Breast epithelium (tissue), 4 donors: ENCODE measurements around the gene PRRC2C. TPM values are rescaled to one million over a fixed set of nuclear protein-coding genes. Genes with fewer than 3 reads are reported as not detected.

Source experiments
- DNase-seq, 2 donors: peaks; one replicate each; pipeline ENCODE4 v3.0.0-alpha.2; 2019; ENCODE audit warnings: low spot score in 2 of 2
- H3K27ac ChIP-seq, 2 donors: fragments of 200-600 bp; sonication (generic) in 1 of 2; one replicate each; pipeline ENCODE4 v1.5.1; 2016 to 2019; ENCODE audit warnings: mild to moderate bottlenecking in 1 of 2
- H3K27me3 ChIP-seq, 2 donors: fragments of 200-600 bp; sonication (generic) in 1 of 2; one replicate each; pipeline versions ENCODE4 v1.5.1 to v1.6.0; 2017 to 2019; ENCODE audit warnings: control low read depth in 1 of 2, mild to moderate bottlenecking in 1 of 2
- H3K36me3 ChIP-seq: fragments of 200-600 bp; one replicate; pipeline ENCODE4 v1.5.1; 2019
- H3K4me1 ChIP-seq, 2 donors: fragments of 200-600 bp; sonication (generic); one replicate each; pipeline ENCODE4 v1.5.1; 2016 to 2019; ENCODE audit warnings: control low read depth in 1 of 2
- H3K4me3 ChIP-seq, 3 donors: fragments of 200-600 bp; sonication (generic); 1 replicate in 2 of 3; 2 replicates in 1 of 3; pipeline ENCODE4 v1.5.1; 2016 to 2019; ENCODE audit warnings: mild to moderate bottlenecking in 3 of 3, moderate library complexity in 2 of 3
- H3K9me3 ChIP-seq, 2 donors: fragments of 200-600 bp; sonication (generic) in 1 of 2; one replicate each; pipeline ENCODE4 v1.5.1; 2016 to 2019; ENCODE audit warnings: control low read depth in 1 of 2
- POLR2A ChIP-seq: fragments of 450-650 bp; IDR thresholded peaks from one replicate; pipeline ENCODE4 v1.6.1; 2016; ENCODE audit warnings: antibody characterized with exemption, mild to moderate bottlenecking, moderate library complexity
- POLR2AphosphoS5 ChIP-seq, 3 donors: sonication (generic); formaldehyde crosslinking; IDR thresholded peaks; one replicate each; pipeline ENCODE4 v1.6.1; 2017; ENCODE audit warnings: antibody characterized with exemption in 3 of 3
- intact Hi-C: fragments of 100-400 bp; cut with DNase I; formaldehyde crosslinking; loops from one replicate; pipeline ENCODE4 v1.15.1; 2023; ENCODE audit warnings: low total_unique reads
- total RNA-seq, 3 donors: library from RNA; depleted of rRNA; stranded (reverse); fragments of >200 nt; gene quantifications; one replicate each; pipeline ENCODE4 v1.1.0, GENCODE V29; 2016
- TF ChIP-seq, protein P1 (sequence below), 3 donors: fragments of 450-650 bp; IDR thresholded peaks; one replicate each; pipeline ENCODE4 v1.5.1; 2016 to 2017; ENCODE audit warnings: antibody characterized with exemption in 3 of 3, mild to moderate bottlenecking in 3 of 3, moderate library complexity in 3 of 3

Gene PRRC2C
- total RNA-seq, 3 donors from 2014 or later: 91.1 to 126 (median 96.0) TPM

DNA sequence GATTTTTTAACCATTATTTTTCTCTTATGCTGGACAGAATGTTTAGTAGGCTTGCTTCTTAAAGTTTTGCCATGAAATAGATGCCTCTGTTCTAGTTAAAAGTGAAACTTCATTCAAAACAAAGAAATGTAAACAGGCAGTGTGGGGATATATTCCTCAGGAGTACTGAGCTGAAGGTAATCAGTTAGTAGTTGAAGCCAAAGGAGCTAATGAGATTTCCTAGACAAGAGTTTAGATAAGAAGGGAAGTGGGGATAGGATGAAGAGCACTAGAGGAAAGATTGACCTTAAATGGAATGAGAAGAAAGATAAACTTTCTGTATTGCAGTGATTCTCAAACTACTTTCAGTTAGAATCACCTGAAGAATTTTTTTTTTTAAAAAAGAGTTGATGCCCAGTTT lies 23.9 kb downstream of the PRRC2C start:
- TF ChIP-seq, protein P1, sequence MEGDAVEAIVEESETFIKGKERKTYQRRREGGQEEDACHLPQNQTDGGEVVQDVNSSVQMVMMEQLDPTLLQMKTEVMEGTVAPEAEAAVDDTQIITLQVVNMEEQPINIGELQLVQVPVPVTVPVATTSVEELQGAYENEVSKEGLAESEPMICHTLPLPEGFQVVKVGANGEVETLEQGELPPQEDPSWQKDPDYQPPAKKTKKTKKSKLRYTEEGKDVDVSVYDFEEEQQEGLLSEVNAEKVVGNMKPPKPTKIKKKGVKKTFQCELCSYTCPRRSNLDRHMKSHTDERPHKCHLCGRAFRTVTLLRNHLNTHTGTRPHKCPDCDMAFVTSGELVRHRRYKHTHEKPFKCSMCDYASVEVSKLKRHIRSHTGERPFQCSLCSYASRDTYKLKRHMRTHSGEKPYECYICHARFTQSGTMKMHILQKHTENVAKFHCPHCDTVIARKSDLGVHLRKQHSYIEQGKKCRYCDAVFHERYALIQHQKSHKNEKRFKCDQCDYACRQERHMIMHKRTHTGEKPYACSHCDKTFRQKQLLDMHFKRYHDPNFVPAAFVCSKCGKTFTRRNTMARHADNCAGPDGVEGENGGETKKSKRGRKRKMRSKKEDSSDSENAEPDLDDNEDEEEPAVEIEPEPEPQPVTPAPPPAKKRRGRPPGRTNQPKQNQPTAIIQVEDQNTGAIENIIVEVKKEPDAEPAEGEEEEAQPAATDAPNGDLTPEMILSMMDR (IDR thresholded peaks at IDR 0.05): no peak
- TF ChIP-seq POLR2AphosphoS5 (IDR thresholded peaks at IDR 0.05) (no peak), POLR2A (no peak)
- H3K27ac ChIP-seq: no peak overlapping the region
- no peak for DNase-seq
- H3K27me3 ChIP-seq: no peaks in the 10 kb centered on the region
- intact Hi-C loops: no loop called here
- no peaks in the 10 kb centered on the region for H3K36me3 ChIP-seq
- no peak overlapping the region for H3K4me3 ChIP-seq
- H3K4me1 ChIP-seq: no peaks in the 10 kb centered on the region
- H3K9me3 ChIP-seq: no peaks in the 10 kb centered on the region

DNA sequence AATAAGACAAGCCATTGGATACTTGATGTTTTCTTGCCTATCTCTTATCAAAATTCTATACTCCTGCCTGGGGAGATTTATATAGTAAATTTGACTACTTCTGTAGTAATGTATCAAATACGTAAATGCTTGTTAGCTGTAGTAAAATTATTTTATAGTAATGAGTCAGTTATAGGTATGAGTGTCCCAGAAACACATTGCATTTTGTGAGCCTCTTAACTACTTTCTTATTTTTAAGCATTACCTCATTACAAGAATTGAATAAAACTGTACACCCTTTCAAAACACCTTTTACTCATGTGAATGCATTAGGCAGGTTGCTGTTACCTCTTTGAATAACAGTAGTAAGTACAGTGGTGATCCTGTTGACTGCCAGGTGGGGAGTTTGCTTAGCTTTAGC lies 28.4 kb downstream of the PRRC2C start:
- H3K36me3 ChIP-seq: no peaks in the 10 kb centered on the region
- no peak for DNase-seq
- intact Hi-C loops: no loop called here
- H3K4me1 ChIP-seq: no peaks in the 10 kb centered on the region
- no peak overlapping the region for H3K4me3 ChIP-seq
- no peaks in the 10 kb centered on the region for H3K27me3 ChIP-seq
- TF ChIP-seq, protein P1 (IDR thresholded peaks at IDR 0.05): no peak
- no peak for TF ChIP-seq POLR2A
- TF ChIP-seq POLR2AphosphoS5 (IDR thresholded peaks at IDR 0.05): no peak
- no peak overlapping the region for H3K27ac ChIP-seq
- no peaks in the 10 kb centered on the region for H3K9me3 ChIP-seq

DNA sequence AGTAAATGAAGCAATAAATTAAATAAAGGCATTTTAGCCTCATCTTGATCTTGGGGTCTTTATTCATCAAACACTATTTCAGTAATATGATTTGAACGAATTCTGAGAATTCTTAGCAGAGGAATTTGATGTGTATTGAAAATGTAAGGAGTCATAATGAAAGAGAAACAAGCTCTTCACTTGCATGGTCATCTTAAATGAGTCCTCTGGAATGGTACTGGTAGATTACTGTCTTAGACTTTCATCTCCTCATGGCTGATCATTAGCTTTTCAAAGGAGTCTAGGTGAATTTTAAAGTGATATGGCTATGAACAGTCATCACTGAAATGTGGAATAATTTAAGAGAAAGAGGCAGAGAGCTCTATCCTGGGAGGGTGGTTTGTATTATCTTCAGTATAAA lies 30.0 kb downstream of the PRRC2C start:
- TF ChIP-seq POLR2AphosphoS5 (IDR thresholded peaks at IDR 0.05) (no peak), POLR2A (no peak)
- TF ChIP-seq, protein P1 (IDR thresholded peaks at IDR 0.05): no peak
- no peaks in the 10 kb centered on the region for H3K9me3 ChIP-seq
- intact Hi-C loops: no loop called here
- H3K27me3 ChIP-seq: no peaks in the 10 kb centered on the region
- H3K27ac ChIP-seq: no peak overlapping the region
- no peaks in the 10 kb centered on the region for H3K36me3 ChIP-seq
- H3K4me3 ChIP-seq: no peak overlapping the region
- no peak for DNase-seq
- H3K4me1 ChIP-seq: no peaks in the 10 kb centered on the region

DNA sequence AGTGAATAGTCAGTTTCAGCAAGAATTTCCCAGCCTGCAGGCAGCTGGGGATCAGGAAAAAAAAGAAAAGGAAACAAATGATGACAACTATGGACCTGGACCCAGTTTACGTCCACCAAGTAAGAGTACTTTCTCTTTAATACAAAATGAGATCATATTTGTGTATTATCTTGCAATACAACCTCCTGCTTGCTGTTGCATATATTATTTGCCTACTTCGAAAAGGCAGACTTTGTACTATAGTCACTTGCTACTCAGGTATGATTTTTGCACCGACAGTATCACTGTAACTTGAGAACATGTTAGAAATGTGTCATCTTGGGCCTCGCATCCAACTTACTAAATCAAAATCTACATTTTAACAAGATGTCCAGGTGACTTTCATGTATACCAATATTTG lies 30.4 kb downstream of the PRRC2C start:
- intact Hi-C loops: no loop called here
- Histone ChIP-seq H3K4me1 (no peaks in the 10 kb centered on the region), H3K27ac (no peak overlapping the region), H3K4me3 (no peak overlapping the region), H3K36me3 (no peaks in the 10 kb centered on the region), H3K9me3 (no peaks in the 10 kb centered on the region), H3K27me3 (no peaks in the 10 kb centered on the region)
- TF ChIP-seq, protein P1 (IDR thresholded peaks at IDR 0.05): no peak
- TF ChIP-seq POLR2AphosphoS5 (IDR thresholded peaks at IDR 0.05) (no peak), POLR2A (no peak)
- no peak for DNase-seq

DNA sequence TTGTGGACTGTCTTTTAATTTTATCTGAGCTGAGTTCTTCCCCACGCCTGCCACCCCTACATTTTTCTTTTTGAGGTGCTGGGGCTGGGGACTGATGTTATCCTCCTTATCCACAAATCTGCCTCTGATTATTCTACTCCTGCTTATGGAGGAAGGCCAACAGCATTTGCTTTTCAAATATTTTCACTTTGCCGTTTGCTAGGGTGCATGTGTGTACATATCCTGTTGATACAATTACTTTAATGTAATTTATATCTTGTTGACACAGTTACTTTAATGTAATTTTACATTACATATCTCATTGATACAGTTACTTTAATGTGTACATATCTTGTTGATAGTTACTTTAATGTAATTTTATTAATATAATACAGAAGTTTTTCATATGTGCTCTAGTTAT lies 36.2 kb downstream of the PRRC2C start:
- no peak for DNase-seq
- H3K4me3 ChIP-seq: no peak overlapping the region
- TF ChIP-seq, protein P1 (IDR thresholded peaks at IDR 0.05): no peak
- TF ChIP-seq POLR2A: no peak
- TF ChIP-seq POLR2AphosphoS5 (IDR thresholded peaks at IDR 0.05): no peak
- H3K27ac ChIP-seq: no peak overlapping the region
- intact Hi-C loops: no loop called here
- peaks cover 5% of the 10 kb centered on the region for H3K36me3 ChIP-seq
- H3K4me1 ChIP-seq: no peaks in the 10 kb centered on the region
- no peaks in the 10 kb centered on the region for H3K9me3 ChIP-seq
- no peaks in the 10 kb centered on the region for H3K27me3 ChIP-seq
